Gastrocnemius medialis (tissue), 4 donors: ENCODE measurements around the gene XXYLT1.

Source experiments
- POLR2A ChIP-seq, 2 donors: fragments of 450-650 bp; IDR thresholded peaks; one replicate each; pipeline ENCODE4 v1.6.1; 2017; ENCODE audit warnings: antibody characterized with exemption in 2 of 2, mild to moderate bottlenecking in 2 of 2, moderate library complexity in 2 of 2
- TF ChIP-seq, protein P1 (sequence below), 5 experiments: fragments of 450-650 bp in 3 of 5; fragments of 200-600 bp in 2 of 5; sonication (generic) in 2 of 5; IDR thresholded peaks in 4 of 5; conservative IDR thresholded peaks in 1 of 5; 1 replicate in 4 of 5; 2 replicates in 1 of 5; pipeline ENCODE4 v1.5.1; 2016 to 2019; ENCODE audit warnings: antibody characterized with exemption in 5 of 5, mild to moderate bottlenecking in 3 of 5, moderate library complexity in 3 of 5

DNA sequence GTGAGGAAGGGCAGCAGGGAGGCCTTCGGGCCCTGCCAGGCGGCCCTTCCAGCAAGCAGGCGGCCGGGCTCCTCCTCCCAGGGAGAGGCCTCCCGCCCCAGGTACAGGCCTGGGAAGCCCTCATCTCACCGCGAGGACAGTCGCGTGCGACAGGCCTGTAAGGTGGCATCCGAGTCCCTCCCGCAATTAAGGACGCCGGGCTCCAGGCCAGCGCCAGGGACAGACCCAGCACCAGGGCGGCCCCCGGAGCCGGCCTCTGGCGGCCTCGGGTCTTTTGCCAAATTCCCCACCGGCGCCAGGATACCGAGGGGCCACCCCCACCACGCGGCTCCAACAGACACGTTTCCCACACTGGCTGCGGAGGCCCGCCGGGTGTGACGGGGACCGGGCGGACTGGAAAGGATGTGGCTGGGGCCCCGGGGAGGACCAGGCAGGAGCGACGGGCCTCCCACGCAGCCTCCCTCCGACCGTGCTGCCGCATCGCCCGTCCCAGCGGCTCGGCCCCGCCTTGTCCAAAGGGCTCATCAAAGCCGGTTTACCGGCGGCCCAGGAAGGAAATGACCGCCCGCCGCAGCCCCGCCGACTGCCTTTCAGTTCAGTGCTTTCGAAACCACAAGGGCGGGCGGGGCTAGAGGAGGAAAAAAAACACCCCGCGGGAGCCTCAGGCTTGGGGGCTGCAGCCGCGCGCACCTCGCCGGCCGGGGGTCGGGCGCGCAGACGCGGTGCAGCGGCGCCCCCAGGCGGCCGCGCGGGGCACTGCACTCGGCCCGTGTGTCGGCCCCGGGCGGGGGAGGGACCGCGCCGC is 11.3 kb downstream of the XXYLT1 start:
- TF ChIP-seq, protein P1, sequence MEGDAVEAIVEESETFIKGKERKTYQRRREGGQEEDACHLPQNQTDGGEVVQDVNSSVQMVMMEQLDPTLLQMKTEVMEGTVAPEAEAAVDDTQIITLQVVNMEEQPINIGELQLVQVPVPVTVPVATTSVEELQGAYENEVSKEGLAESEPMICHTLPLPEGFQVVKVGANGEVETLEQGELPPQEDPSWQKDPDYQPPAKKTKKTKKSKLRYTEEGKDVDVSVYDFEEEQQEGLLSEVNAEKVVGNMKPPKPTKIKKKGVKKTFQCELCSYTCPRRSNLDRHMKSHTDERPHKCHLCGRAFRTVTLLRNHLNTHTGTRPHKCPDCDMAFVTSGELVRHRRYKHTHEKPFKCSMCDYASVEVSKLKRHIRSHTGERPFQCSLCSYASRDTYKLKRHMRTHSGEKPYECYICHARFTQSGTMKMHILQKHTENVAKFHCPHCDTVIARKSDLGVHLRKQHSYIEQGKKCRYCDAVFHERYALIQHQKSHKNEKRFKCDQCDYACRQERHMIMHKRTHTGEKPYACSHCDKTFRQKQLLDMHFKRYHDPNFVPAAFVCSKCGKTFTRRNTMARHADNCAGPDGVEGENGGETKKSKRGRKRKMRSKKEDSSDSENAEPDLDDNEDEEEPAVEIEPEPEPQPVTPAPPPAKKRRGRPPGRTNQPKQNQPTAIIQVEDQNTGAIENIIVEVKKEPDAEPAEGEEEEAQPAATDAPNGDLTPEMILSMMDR (IDR thresholded peaks at IDR 0.05 in 4 of 5, conservative IDR thresholded peaks at IDR 0.05 in 1 of 5): peak in 4 of 5 experiments; percentile 98 to 100 (median 99)
- peak; percentile 60 to 67 for TF ChIP-seq POLR2A (IDR thresholded peaks at IDR 0.05)
